GM13977 (cell line): ENCODE results near the gene APOC4.
"Not testable (repeated sequence)": the region's sequence is repeated elsewhere in the genome, so short reads cannot be mapped to it uniquely, and the experiment has no call there.

Experiments used
- DNase-seq: peaks from one replicate; pipeline ENCODE4 v3.0.0; 2012; ENCODE audit warnings: low spot score
- in situ Hi-C: fragments of 300-500 bp; cut with MboI; formaldehyde crosslinking; loops from one replicate; pipeline ENCODE4 v1.12.0; 2022; ENCODE audit warnings: low sequenced_read_pairs, low pct_unique_long_range_greater_than_20kb, mixed read lengths, inconsistent platforms; ENCODE audit not compliant: unreplicated experiment
- TF ChIP-seq, protein P1 (sequence below): IDR thresholded peaks from 2 replicates; pipeline ENCODE4 v1.5.1; 2012; ENCODE audit warnings: mild to moderate bottlenecking, control low read depth; ENCODE audit not compliant: insufficient read depth; ENCODE audit errors: extremely low read depth, missing control alignments

Gene APOC4

DNA sequence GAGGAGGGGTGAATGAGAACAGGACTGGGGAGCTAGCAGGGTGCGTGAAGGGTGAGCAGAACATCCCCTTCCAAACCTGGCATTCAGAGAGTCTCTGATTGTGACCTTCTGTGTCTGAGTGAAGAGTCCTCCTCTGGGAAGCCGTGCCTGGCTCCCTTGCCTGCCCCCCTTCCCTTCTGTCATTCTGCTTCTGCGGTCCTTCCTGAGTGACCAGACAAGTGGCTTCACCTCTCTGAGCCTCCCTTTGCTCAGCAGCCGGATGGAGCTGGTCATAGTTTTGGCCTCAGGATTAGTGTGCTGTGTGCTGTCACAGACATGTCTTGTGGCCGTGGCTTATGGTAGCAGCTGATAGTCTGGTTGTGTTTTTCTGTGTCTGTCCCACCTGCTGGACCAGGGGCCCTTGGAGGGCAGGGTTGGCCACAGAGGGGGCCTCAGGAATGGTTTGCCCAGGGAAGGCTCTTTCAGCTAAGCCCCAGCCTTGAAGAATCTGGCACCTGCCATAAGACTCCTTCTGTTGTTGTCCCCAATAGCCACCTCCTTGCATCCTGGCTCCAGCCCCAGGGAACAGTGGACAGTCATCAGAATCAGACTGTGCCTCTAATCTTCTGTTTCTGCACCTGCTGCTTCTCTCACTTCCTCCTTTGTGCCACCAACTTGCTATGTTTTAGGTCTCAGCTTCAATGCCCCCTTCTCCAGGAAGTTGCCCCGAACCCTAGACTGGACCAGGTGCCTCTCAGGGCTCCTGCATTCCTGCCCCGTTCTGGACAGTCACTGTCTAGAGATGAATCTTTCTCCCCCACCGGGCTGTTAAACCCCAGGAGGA is 19.1 kb downstream of the APOC4 start:
- in situ Hi-C loops, result no loop called here
- DNase-seq, result no peak
- TF ChIP-seq, protein P1, sequence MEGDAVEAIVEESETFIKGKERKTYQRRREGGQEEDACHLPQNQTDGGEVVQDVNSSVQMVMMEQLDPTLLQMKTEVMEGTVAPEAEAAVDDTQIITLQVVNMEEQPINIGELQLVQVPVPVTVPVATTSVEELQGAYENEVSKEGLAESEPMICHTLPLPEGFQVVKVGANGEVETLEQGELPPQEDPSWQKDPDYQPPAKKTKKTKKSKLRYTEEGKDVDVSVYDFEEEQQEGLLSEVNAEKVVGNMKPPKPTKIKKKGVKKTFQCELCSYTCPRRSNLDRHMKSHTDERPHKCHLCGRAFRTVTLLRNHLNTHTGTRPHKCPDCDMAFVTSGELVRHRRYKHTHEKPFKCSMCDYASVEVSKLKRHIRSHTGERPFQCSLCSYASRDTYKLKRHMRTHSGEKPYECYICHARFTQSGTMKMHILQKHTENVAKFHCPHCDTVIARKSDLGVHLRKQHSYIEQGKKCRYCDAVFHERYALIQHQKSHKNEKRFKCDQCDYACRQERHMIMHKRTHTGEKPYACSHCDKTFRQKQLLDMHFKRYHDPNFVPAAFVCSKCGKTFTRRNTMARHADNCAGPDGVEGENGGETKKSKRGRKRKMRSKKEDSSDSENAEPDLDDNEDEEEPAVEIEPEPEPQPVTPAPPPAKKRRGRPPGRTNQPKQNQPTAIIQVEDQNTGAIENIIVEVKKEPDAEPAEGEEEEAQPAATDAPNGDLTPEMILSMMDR, result no peak

DNA sequence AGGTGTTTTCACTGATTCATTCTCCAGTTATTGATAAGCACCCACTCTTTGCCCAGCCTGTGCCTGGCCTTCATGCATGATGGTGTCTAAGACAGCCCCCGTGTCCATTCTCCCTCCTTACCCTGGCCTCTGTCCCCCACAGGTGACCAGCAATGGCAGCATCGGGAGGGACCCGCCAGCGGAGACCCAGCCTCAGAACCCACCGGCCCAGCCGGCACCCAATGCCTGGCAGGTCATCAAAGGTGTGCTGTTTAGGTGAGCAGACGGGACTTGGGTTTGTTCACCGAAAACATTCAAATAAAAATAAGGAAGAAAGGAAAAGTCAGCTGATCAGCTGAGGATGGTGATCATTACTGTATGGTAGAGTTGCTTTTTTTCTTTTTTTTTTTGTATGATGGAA is 19.8 kb downstream of the APOC4 start:
- in situ Hi-C loops, result no loop called here
- TF ChIP-seq, protein P1, result no peak
- no peak for DNase-seq

DNA sequence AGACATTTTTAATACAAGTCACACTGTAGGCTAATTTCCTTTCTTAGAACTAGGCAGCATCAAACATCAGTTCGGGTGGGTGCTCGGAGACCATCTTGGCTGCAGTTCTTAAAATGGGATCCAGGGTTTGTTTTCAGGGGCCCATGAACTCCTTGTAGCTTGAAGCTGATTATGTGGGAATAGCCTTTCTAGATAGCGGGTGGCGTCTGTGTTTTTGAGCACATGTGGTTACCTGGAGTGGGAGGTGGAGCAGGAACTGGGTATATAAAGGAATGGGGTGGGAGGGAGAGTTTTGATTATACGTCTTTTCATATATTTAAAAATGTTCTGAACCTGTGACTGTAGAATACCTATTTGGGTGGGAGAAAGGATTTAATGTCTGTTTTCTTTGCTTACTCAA is 26.1 kb downstream of the APOC4 start:
- in situ Hi-C loops, result no loop called here
- TF ChIP-seq, protein P1, result no peak
- no peak for DNase-seq

DNA sequence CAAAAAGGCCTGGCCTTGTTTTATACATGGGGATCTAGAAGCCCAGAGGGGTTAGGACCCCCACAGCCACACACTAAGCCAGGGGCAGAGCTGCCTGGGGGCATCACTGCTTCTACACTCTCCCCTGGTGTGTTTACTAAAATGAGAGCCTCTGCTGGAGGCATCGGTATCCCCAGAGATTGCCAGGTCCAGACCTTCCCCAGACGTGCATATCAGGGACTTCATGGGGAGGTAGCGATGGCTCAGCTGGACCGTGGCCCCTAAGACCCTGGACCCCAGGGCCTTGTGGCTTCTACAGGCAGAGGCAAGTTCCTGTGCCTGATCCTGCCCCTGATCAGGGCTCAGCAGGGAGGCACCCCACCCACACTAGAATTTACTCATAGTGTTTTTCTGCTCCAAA is 26.6 kb downstream of the APOC4 start:
- in situ Hi-C loops, result no loop called here
- no peak for DNase-seq
- TF ChIP-seq, protein P1, result no peak

DNA sequence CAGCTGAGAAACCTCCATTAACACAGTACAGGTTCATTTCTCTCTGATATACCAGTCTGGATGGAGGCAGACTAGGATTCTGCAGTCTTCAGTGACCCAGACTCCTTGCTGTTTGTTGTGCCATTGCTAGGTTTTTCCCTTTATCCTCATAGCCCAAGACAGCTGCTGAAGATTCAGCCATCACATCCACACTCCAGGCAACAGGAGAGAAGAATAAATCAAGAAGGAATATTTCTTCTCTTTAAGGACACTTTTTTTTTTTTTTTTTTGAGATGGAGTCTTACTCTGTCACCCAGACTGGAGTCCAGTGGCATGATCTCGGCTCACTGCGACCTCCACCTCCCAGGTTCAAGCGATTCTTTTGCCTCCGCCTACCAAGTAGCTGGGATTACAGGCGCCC is 27.4 kb downstream of the APOC4 start:
- TF ChIP-seq, protein P1, result no peak
- no peak for DNase-seq
- in situ Hi-C loops, result no loop called here

DNA sequence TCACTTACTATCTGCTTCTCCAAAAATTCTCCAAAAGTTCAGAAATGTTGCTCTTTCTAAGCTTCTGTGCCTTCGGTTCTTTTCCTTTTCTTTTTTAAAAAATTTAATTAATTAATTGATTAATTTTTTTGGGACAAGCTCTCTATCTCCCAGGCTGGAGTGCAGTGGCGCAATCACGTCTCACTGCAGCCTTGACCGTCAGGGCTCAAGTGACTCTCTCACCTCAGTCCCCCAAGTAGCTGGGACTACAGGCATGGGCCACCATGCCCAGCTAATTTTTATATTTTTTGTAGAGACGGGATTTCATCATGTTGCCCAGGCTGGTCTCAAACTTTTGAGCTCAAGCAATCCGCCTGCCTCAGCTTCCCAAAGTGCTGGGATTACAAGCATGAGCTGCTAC is 29.4 kb downstream of the APOC4 start:
- in situ Hi-C loops, DNase-seq: not testable (repeated sequence)

DNA sequence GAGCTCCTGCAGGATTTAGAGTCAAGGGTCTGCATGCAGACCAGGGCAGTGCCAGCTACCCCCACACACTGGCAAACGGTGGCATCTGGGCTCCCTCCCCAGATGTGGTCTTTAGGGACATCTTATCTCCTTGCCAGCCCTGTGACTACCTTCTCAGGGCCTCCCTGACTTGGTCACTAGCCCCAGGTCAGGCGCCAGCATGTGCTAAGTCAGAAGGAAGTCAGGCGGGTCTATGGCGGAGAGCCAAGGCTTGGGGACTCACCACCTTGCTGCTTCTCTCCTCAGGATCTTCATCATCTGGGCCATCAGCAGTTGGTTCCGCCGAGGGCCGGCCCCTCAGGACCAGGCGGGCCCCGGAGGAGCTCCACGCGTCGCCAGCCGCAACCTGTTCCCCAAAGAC is 30.8 kb downstream of the APOC4 start:
- DNase-seq, result no peak
- TF ChIP-seq, protein P1, result no peak
- in situ Hi-C loops, result no loop called here
